Endothelial cell of umbilical vein (primary cell): ENCODE measurements around the gene C16orf82. TPM values are rescaled to one million over a fixed set of nuclear protein-coding genes. Genes with fewer than 3 reads are reported as not detected.

Source experiments
- BruUV-seq: library from RNA; stranded (reverse); fragments of 400-500 nt; replicated peaks from 2 replicates; lab custom pipeline; 2021; lab: Mats Ljungman, UMichigan
- CTCF ChIA-PET: fragments of 300-600, 350-600 bp; sonication (Branson Sonifier 250); formaldehyde crosslinking; loops from one replicate; lab custom pipeline; 2021; ENCODE audit warnings: antibody characterized with exemption, inconsistent platforms; lab: Charles Lee
- POLR2A ChIA-PET: fragments of 300-600, 350-600 bp; sonication (Branson Sonifier 250); formaldehyde crosslinking; loops from one replicate; lab custom pipeline; 2021; ENCODE audit warnings: antibody characterized with exemption, inconsistent platforms; lab: Charles Lee
- DNase-seq: peaks from one replicate; pipeline ENCODE4 v3.0.0-alpha.2; 2011; ENCODE audit warnings: low read depth, low spot score
- FAIRE-seq: peaks from 2 replicates; lab custom pipeline; 2011; peaks lifted over from hg19 to GRCh38; lab: Jason Lieb, UNC
- H2AFZ ChIP-seq: 2 replicates; pipeline ENCODE4 v1.6.0; 2012; ENCODE audit warnings: low read depth, low read length, control low read depth, inconsistent platforms
- H3K27ac ChIP-seq: 2 replicates; pipeline ENCODE4 v1.5.1; 2011; ENCODE audit warnings: low read depth, mild to moderate bottlenecking, control low read depth, low read length, moderate library complexity; ENCODE audit not compliant: insufficient read depth
- H3K27me3 ChIP-seq, 2 experiments: 2 replicates each; pipeline versions ENCODE4 v1.6.0 to v1.6.1; 2011; ENCODE audit warnings: low read length in 2 of 2, mixed read lengths in 1 of 2; ENCODE audit not compliant: control insufficient read depth in 2 of 2, insufficient read depth in 2 of 2
- H3K36me3 ChIP-seq, 2 experiments: 2 replicates in 1 of 2; 3 replicates in 1 of 2; pipeline ENCODE4 v1.5.1; 2011; ENCODE audit warnings: low read length in 2 of 2, mild to moderate bottlenecking in 1 of 2, moderate library complexity in 1 of 2; ENCODE audit not compliant: control insufficient read depth in 2 of 2, insufficient read depth in 2 of 2; ENCODE audit errors: extremely low read depth in 1 of 2
- H3K4me1 ChIP-seq: 3 replicates; pipeline ENCODE4 v1.5.1; 2011; ENCODE audit warnings: mild to moderate bottlenecking, low read length; ENCODE audit not compliant: control insufficient read depth, insufficient read depth; ENCODE audit errors: extremely low read depth
- H3K4me2 ChIP-seq: 2 replicates; pipeline ENCODE4 v1.6.1; 2011; ENCODE audit warnings: low read length, control low read depth, mixed read lengths; ENCODE audit not compliant: insufficient read depth
- H3K4me3 ChIP-seq, 3 experiments: fragments of 200-600 bp in 1 of 3; sonication (generic), shearing (Covaris generic) in 1 of 3; replicated peaks in 1 of 3; 2 replicates each; pipeline ENCODE4 v1.5.1; 2011 to 2016; ENCODE audit warnings: control low read depth in 3 of 3, low read length in 3 of 3, mild to moderate bottlenecking in 2 of 3, inconsistent platforms in 1 of 3, low read depth in 1 of 3, moderate library complexity in 1 of 3; ENCODE audit not compliant: insufficient read depth in 1 of 3
- H3K79me2 ChIP-seq: 2 replicates; pipeline ENCODE4 v1.6.0; 2012; ENCODE audit warnings: low read length, inconsistent platforms; ENCODE audit not compliant: control insufficient read depth, insufficient read depth
- H3K9ac ChIP-seq: replicated peaks from 2 replicates; pipeline ENCODE3; 2011; ENCODE audit warnings: low read length, control low read depth; ENCODE audit not compliant: insufficient read depth; ENCODE audit errors: extremely low read depth
- H3K9me1 ChIP-seq: replicated peaks from 3 replicates; pipeline ENCODE4 v1.6.0; 2011; ENCODE audit warnings: mild to moderate bottlenecking, low read length; ENCODE audit not compliant: control insufficient read depth, insufficient read depth; ENCODE audit errors: extremely low read depth
- H3K9me3 ChIP-seq: replicated peaks from 2 replicates; pipeline ENCODE4 v1.5.1; 2012; ENCODE audit warnings: low read length, inconsistent platforms; ENCODE audit not compliant: control insufficient read depth, insufficient read depth
- H4K20me1 ChIP-seq: replicated peaks from 2 replicates; pipeline ENCODE3; 2011; ENCODE audit warnings: mild to moderate bottlenecking, low read length; ENCODE audit not compliant: control insufficient read depth, insufficient read depth; ENCODE audit errors: extremely low read depth
- CTCF ChIP-seq, 2 donors: IDR thresholded peaks; 1 replicate in 1 of 2; 2 replicates in 1 of 2; pipeline ENCODE4 v1.5.1; 2011; ENCODE audit warnings: low read length in 2 of 2, mild to moderate bottlenecking in 2 of 2, moderate library complexity in 2 of 2, control low read depth in 1 of 2, inconsistent platforms in 1 of 2, low read depth in 1 of 2; ENCODE audit not compliant: insufficient read depth in 1 of 2; ENCODE audit errors: extremely low read depth in 1 of 2
- EZH2 ChIP-seq: IDR thresholded peaks from 2 replicates; pipeline ENCODE4 v1.6.1; 2012; ENCODE audit warnings: borderline replicate concordance, low read depth, mild to moderate bottlenecking, moderate library complexity, low read length, inconsistent platforms; ENCODE audit not compliant: severe bottlenecking
- FOS ChIP-seq: IDR thresholded peaks from 2 replicates; pipeline ENCODE4 v1.6.1; 2011; ENCODE audit warnings: mild to moderate bottlenecking, low read length, moderate library complexity, borderline replicate concordance; ENCODE audit not compliant: insufficient read depth
- GATA2 ChIP-seq: IDR thresholded peaks from 2 replicates; pipeline ENCODE4 v1.7.0; 2011; ENCODE audit warnings: low read depth, mild to moderate bottlenecking, moderate library complexity, mixed read lengths, low read length; ENCODE audit not compliant: insufficient read length, insufficient read depth
- JUN ChIP-seq: IDR thresholded peaks from 2 replicates; pipeline ENCODE4 v1.6.1; 2011; ENCODE audit warnings: borderline replicate concordance, low read depth; ENCODE audit not compliant: insufficient read length, insufficient read depth
- MYC ChIP-seq: IDR thresholded peaks from one replicate; pipeline ENCODE4 v1.6.1; 2011; ENCODE audit warnings: mild to moderate bottlenecking, low read depth, low read length
- POLR2A ChIP-seq: IDR thresholded peaks from 2 replicates; pipeline ENCODE4 v1.6.1; 2012; ENCODE audit warnings: low read depth, mild to moderate bottlenecking, control low read depth, low read length
- POLR2AphosphoS5 ChIP-seq: IDR thresholded peaks from 2 replicates; pipeline ENCODE4 v1.6.1; 2012; ENCODE audit warnings: low read depth, mild to moderate bottlenecking, control low read depth, low read length, moderate library complexity; ENCODE audit not compliant: insufficient read depth
- dilution Hi-C: fragments of 300-500 bp; cut with MboI; formaldehyde crosslinking; loops from one replicate; pipeline ENCODE4 v1.15.0; 2019; ENCODE audit warnings: low sequenced_read_pairs; ENCODE audit not compliant: extremely low pct_ligation_motif_present
- intact Hi-C: fragments of 100-400 bp; cut with micrococcal nuclease; formaldehyde crosslinking; loops from one replicate; pipeline ENCODE4 v1.10.0; 2022
- polyA plus RNA-seq, 4 experiments: library from polyadenylated mRNA; depleted of rRNA in 3 of 4; stranded (reverse) in 3 of 4; unstranded in 1 of 4; fragments of >200 nt; gene quantifications; 2 replicates each; pipeline versions ENCODE4 v1.2.1 to v1.2.3, GENCODE V29; 2011 to 2012; ENCODE audit warnings: missing spikeins in 1 of 4
- total RNA-seq: library from RNA; stranded (reverse); gene quantifications from 2 replicates; pipeline ENCODE4 v1.2.3, GENCODE V29; 2021
- TF ChIP-seq, protein P1 (sequence below): IDR thresholded peaks from 2 replicates; pipeline ENCODE4 v1.6.1; 2011; ENCODE audit not compliant: insufficient read depth, insufficient read length

The C16orf82 gene
- total and polyA plus RNA-seq, 2 donors (not counting 3 experiments of a cell fraction or from before 2014, with no cell fraction given) = not detected

DNA sequence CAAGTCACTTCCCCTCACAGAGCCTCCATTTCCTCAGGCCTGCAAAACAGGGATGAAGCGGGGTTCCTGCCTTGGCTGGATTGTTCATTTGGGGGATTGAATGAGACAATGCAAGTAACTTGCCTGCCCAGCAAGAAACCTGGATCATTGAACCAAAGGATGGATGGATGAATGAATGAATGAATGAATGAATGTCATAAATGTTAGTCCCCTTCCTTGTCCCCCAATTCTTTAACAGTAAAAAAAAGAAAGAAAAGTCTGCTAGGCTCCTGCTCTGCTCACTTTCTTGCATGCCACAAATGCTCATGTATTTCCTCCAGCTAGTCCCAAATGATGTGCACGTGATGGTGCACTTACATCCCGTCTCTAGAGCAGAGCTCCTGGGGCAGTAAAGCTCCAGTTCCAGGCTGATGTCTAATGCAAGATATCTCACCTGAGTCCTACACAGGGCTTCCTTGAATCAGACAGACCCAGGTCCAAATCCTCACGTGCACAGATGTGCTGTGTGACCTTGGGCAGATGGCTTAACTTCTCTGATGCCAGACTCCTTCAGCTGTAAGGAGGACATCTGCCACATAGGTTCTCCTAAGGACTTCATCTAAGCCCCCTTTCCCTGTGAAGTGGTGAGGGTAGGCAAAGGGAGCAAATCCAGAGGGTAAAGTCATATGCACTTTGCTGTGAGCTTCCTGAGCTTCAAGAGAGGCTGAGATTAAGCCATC lies 45.5 kb downstream of the C16orf82 start:
- H3K27me3 ChIP-seq = no peaks in the 10 kb centered on the region
- ChIA-PET CTCF (interaction anchor here (1.9 to 2.6 kb wide), 2 partner anchors 9 to 255 kb away, joined by 5 to 16 read pairs; no protein-coding TSS in a partner anchor), POLR2A (no interaction called here)
- H3K9ac ChIP-seq = no peak overlapping the region
- FAIRE-seq (no peak), DNase-seq (no peak)
- H3K9me1 ChIP-seq = no peaks in the 10 kb centered on the region
- no peaks in the 10 kb centered on the region for H3K9me3 ChIP-seq
- no peak overlapping the region for H3K27ac ChIP-seq
- H3K36me3 ChIP-seq = no peaks in the 10 kb centered on the region
- dilution Hi-C loops (no loop called here), intact Hi-C loops (no loop called here)
- H3K4me1 ChIP-seq = no peaks in the 10 kb centered on the region
- H3K4me2 ChIP-seq = no peak overlapping the region
- no peaks in the 10 kb centered on the region for H3K79me2 ChIP-seq
- H4K20me1 ChIP-seq = no peaks in the 10 kb centered on the region
- BruUV-seq = no TSS peak
- H2AFZ ChIP-seq = no peak overlapping the region
- H3K4me3 ChIP-seq = no peak overlapping the region
- TF ChIP-seq JUN = no peak
- TF ChIP-seq FOS = no peak
- TF ChIP-seq, protein P1, sequence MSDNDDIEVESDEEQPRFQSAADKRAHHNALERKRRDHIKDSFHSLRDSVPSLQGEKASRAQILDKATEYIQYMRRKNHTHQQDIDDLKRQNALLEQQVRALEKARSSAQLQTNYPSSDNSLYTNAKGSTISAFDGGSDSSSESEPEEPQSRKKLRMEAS = no peak

GRCh38 chr16:27113341-27113841 lies 46.7 kb downstream of the C16orf82 start:
- FAIRE-seq = no peak

More at GRCh38 chr16:27113341-27113841, 46.7 kb downstream of the C16orf82 start:
- no peaks in the 10 kb centered on the region for H3K4me1 ChIP-seq
- DNase-seq = no peak
- H3K4me2 ChIP-seq = no peak overlapping the region
- H4K20me1 ChIP-seq = no peaks in the 10 kb centered on the region
- ChIA-PET POLR2A (no interaction called here), CTCF (no interaction called here)
- intact Hi-C loops (no loop called here), dilution Hi-C loops (no loop called here)
- H2AFZ ChIP-seq = no peak overlapping the region
- no peaks in the 10 kb centered on the region for H3K27me3 ChIP-seq
- no peaks in the 10 kb centered on the region for H3K9me1 ChIP-seq
- no peak for TF ChIP-seq MYC
- TF ChIP-seq CTCF (IDR thresholded peaks at IDR 0.05; ENCODE audit: extremely low read depth in 1 of 2, insufficient read depth in 1 of 2, low read depth in 1 of 2, low read length in 2 of 2) = no peak
- TF ChIP-seq, protein P1 = no peak
- TF ChIP-seq GATA2 = no peak
- TF ChIP-seq POLR2AphosphoS5 = no peak
- no peak for TF ChIP-seq FOS
- TF ChIP-seq POLR2A = no peak
- no peak for TF ChIP-seq JUN
- no peak for TF ChIP-seq EZH2
- H3K9me3 ChIP-seq = no peaks in the 10 kb centered on the region
- no peaks in the 10 kb centered on the region for H3K79me2 ChIP-seq
- no peak overlapping the region for H3K27ac ChIP-seq
- no peak overlapping the region for H3K4me3 ChIP-seq
- H3K36me3 ChIP-seq = no peaks in the 10 kb centered on the region
- H3K9ac ChIP-seq = no peak overlapping the region
- BruUV-seq = no TSS peak
